Body of pancreas (tissue), 4 donors: ENCODE measurements around the gene KRTAP5-9.

Experiments
- POLR2A ChIP-seq, 3 donors: fragments of 450-650 bp; IDR thresholded peaks; one replicate each; pipeline ENCODE4 v1.6.1; 2016; ENCODE audit warnings: antibody characterized with exemption in 3 of 3, mild to moderate bottlenecking in 2 of 3
- TF ChIP-seq, protein P1 (sequence below), 7 experiments: fragments of 450-650 bp in 4 of 7; fragments of 200-600 bp in 3 of 7; sonication (generic) in 3 of 7; IDR thresholded peaks; one replicate each; pipeline ENCODE4 v1.5.1; 2016 to 2019; ENCODE audit warnings: antibody characterized with exemption in 7 of 7

DNA sequence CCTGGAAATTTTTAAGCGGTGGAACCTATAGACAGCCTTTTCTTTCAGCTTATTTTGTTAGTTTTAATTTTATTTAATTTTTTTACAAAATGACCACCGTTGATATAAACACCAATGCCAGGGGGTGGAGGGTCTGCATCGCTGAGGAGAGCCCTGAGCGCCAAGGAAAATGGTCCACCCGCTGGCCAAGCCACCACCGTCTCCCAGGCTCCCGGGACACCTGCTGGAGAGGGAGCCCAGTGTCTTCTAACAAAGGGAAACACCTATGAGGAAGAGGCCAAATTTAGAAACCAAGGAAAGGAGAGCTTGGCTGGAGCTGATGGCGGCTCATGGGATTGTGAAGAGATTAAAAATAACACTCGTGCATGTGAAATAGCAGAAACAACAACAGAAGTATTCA lies 10.7 kb upstream of the KRTAP5-9 start:
- TF ChIP-seq, protein P1, sequence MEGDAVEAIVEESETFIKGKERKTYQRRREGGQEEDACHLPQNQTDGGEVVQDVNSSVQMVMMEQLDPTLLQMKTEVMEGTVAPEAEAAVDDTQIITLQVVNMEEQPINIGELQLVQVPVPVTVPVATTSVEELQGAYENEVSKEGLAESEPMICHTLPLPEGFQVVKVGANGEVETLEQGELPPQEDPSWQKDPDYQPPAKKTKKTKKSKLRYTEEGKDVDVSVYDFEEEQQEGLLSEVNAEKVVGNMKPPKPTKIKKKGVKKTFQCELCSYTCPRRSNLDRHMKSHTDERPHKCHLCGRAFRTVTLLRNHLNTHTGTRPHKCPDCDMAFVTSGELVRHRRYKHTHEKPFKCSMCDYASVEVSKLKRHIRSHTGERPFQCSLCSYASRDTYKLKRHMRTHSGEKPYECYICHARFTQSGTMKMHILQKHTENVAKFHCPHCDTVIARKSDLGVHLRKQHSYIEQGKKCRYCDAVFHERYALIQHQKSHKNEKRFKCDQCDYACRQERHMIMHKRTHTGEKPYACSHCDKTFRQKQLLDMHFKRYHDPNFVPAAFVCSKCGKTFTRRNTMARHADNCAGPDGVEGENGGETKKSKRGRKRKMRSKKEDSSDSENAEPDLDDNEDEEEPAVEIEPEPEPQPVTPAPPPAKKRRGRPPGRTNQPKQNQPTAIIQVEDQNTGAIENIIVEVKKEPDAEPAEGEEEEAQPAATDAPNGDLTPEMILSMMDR (IDR thresholded peaks at IDR 0.05): no peak
- TF ChIP-seq POLR2A (IDR thresholded peaks at IDR 0.05): no peak
